ENCODE measurements around the gene NEDD8. TPM values are rescaled to one million over a fixed set of nuclear protein-coding genes. Genes with fewer than 3 reads are reported as not detected.
A peak's percentile ranks its signal among the peaks of the same experiment; 100 is the strongest.

NEDD8 gene
- total RNA-seq, 4 donors from 2014 or later: 149 to 317 (median 172) TPM

- Histone ChIP-seq H3K9me3 (no peaks in the 10 kb centered on the region), H3K27ac (no peak overlapping the region), H3K27me3 (no peaks in the 10 kb centered on the region), H3K4me3 (replicated peaks in 1 of 3) (peak overlapping the region in 1 of 3 donors; percentile 43), H3K4me1 (peaks cover 8 to 13% of the 10 kb centered on the region in 2 donors), H3K36me3 (peaks cover 45 to 50% of the 10 kb centered on the region in 2 donors)
- intact Hi-C loops (cut with DNase I): no loop called here
- DNase-seq: no peak
- no peak for TF ChIP-seq POLR2A (IDR thresholded peaks at IDR 0.05)
- TF ChIP-seq CTCF (IDR thresholded peaks at IDR 0.05): no peak
- WGBS, 2 donors: 79 to 89% methylated on average over 2 of the region's 2 CpGs
Measured at GRCh38 chr14:24187539-24187915, 44.6 kb downstream of the NEDD8 start.

GRCh38 chr14:24186831-24187538, 45.2 kb downstream of the NEDD8 start:
- DNase-seq: no peak
- peaks cover 39 to 45% of the 10 kb centered on the region in 2 donors for H3K36me3 ChIP-seq
- H3K27ac ChIP-seq: no peak overlapping the region
- H3K4me1 ChIP-seq: peaks cover 8 to 13% of the 10 kb centered on the region in 2 donors
- H3K9me3 ChIP-seq: no peaks in the 10 kb centered on the region
- no peak for TF ChIP-seq POLR2A (IDR thresholded peaks at IDR 0.05)
- no peak for TF ChIP-seq CTCF (IDR thresholded peaks at IDR 0.05)
- H3K4me3 ChIP-seq (replicated peaks in 1 of 3): no peak overlapping the region
- intact Hi-C loops (cut with DNase I): no loop called here
- WGBS, 2 donors: 91 to 96% methylated on average over 9 to 10 of the region's 10 CpGs
- no peaks in the 10 kb centered on the region for H3K27me3 ChIP-seq

GRCh38 chr14:24185741-24186140, 46.4 kb downstream of the NEDD8 start:
- intact Hi-C loops (cut with DNase I): no loop called here
- H3K9me3 ChIP-seq: no peaks in the 10 kb centered on the region
- WGBS, 2 donors: 94 to 98% methylated on average over 10 to 11 of the region's 11 CpGs
- H3K4me3 ChIP-seq (replicated peaks in 1 of 3): no peak overlapping the region
- no peak overlapping the region for H3K27ac ChIP-seq
- TF ChIP-seq CTCF (IDR thresholded peaks at IDR 0.05) (no peak), POLR2A (IDR thresholded peaks at IDR 0.05) (no peak)
- peaks cover 32 to 46% of the 10 kb centered on the region in 2 donors for H3K36me3 ChIP-seq
- H3K27me3 ChIP-seq: no peaks in the 10 kb centered on the region
- DNase-seq: no peak
- H3K4me1 ChIP-seq: peaks cover 8 to 13% of the 10 kb centered on the region in 2 donors

- H3K4me1 ChIP-seq: peaks cover 8 to 20% of the 10 kb centered on the region in 2 donors
- no peak for DNase-seq
- WGBS, 2 donors: 96 to 99% methylated on average over 7 of the region's 7 CpGs
- H3K27me3 ChIP-seq: no peaks in the 10 kb centered on the region
- intact Hi-C loops (cut with DNase I): no loop called here
- no peak overlapping the region for H3K27ac ChIP-seq
- H3K4me3 ChIP-seq (replicated peaks in 1 of 3): no peak overlapping the region
- TF ChIP-seq CTCF (IDR thresholded peaks at IDR 0.05): no peak
- no peak for TF ChIP-seq POLR2A (IDR thresholded peaks at IDR 0.05)
- peaks cover 36 to 47% of the 10 kb centered on the region in 2 donors for H3K36me3 ChIP-seq
- no peaks in the 10 kb centered on the region for H3K9me3 ChIP-seq
Measured at GRCh38 chr14:24185026-24185425, 47.1 kb downstream of the NEDD8 start.

GRCh38 chr14:24184104-24184970, 47.8 kb downstream of the NEDD8 start:
- Histone ChIP-seq H3K4me1 (peaks cover 8 to 27% of the 10 kb centered on the region in 2 donors), H3K27me3 (no peaks in the 10 kb centered on the region), H3K36me3 (peaks cover 36 to 47% of the 10 kb centered on the region in 2 donors), H3K9me3 (no peaks in the 10 kb centered on the region), H3K27ac (no peak overlapping the region), H3K4me3 (replicated peaks in 1 of 3) (no peak overlapping the region)
- no peak for TF ChIP-seq POLR2A (IDR thresholded peaks at IDR 0.05)
- TF ChIP-seq CTCF (IDR thresholded peaks at IDR 0.05): no peak
- no peak for DNase-seq
- intact Hi-C loops (cut with DNase I): no loop called here
- 84 to 91% methylated on average over 6 to 17 of the region's 19 CpGs for WGBS, 2 donors
